ENCODE results near the gene VWC2L.

VWC2L gene

GRCh38 chr2:214367171-214367570 lies 43.7 kb upstream of the VWC2L start:
- no peaks in the 10 kb centered on the region for H3K9me2 ChIP-seq (replicated peaks; ENCODE audit: insufficient read depth, low read length)
- no peaks in the 10 kb centered on the region for H3K27me3 ChIP-seq (replicated peaks; ENCODE audit: insufficient read depth, low read length)
- no peak overlapping the region for H3K27ac ChIP-seq (ENCODE audit: low read length)
- no peak overlapping the region for H3K9ac ChIP-seq (ENCODE audit: low read length)
- peak; percentile 15 for DNase-seq
- TF ChIP-seq CTCF (IDR thresholded peaks at IDR 0.05; ENCODE audit: low read length) (no peak), EZH2 (optimal IDR thresholded peaks at IDR 0.05; ENCODE audit: low read depth, low read length) (no peak), EZH2phosphoT487 (IDR thresholded peaks at IDR 0.05; ENCODE audit: low read length) (no peak)
- no peaks in the 10 kb centered on the region for H3F3A ChIP-seq (ENCODE audit: insufficient read depth, low read length)
- no peaks in the 10 kb centered on the region for H4K20me1 ChIP-seq (ENCODE audit: insufficient read depth, low read length)
- no peaks in the 10 kb centered on the region for H3K36me3 ChIP-seq (replicated peaks; ENCODE audit: insufficient read depth, low read length)
- no peak overlapping the region for H2AFZ ChIP-seq (ENCODE audit: low read length)
- H3K79me2 ChIP-seq (ENCODE audit: low read length), result no peaks in the 10 kb centered on the region
- H3K4me1 ChIP-seq (ENCODE audit: low read length), result no peaks in the 10 kb centered on the region
- no peak overlapping the region for H3K4me2 ChIP-seq (ENCODE audit: low read depth, low read length)
- no peaks in the 10 kb centered on the region for H3K9me3 ChIP-seq (replicated peaks; ENCODE audit: insufficient read depth, low read length)
- H3K4me3 ChIP-seq (ENCODE audit: low read length), result no peak overlapping the region

DNA sequence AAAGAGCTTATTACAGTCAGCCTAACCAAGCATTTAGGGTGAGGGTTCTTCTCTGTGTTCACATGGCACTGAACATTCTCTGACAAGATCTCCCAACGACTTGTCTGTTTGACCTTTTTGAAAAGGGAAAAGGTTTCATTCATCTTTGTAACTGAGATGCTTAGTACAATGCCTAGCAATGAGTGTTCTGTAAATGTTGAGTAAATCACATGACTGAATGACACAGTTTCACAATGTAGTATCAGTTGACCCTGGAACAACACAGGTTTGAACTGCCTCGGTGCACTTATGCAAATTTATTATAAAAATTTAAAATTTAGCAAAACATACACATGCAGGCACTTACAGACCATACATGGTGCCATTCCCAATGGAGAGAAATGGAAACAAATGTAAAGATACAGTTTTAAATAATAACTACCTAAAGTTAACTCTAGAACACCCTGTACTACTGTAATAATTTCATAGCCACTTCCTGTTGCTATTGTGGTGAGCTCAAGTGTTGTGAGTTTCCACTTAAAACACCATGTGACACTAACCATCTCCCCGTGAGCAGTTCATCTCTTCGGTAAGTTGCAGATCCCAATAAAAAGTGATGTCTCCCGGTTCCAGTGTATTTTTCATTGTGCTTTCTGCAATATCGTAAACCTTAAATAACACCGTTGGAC lies 34.1 kb upstream of the VWC2L start:
- Histone ChIP-seq H3K4me3 (ENCODE audit: low read length) (no peak overlapping the region), H3K9me3 (replicated peaks; ENCODE audit: insufficient read depth, low read length) (no peaks in the 10 kb centered on the region), H4K20me1 (ENCODE audit: insufficient read depth, low read length) (no peaks in the 10 kb centered on the region), H3K27ac (ENCODE audit: low read length) (no peak overlapping the region), H3K9me2 (replicated peaks; ENCODE audit: insufficient read depth, low read length) (no peaks in the 10 kb centered on the region), H3F3A (ENCODE audit: insufficient read depth, low read length) (no peaks in the 10 kb centered on the region), H3K4me1 (ENCODE audit: low read length) (no peaks in the 10 kb centered on the region), H3K4me2 (ENCODE audit: low read depth, low read length) (no peak overlapping the region), H2AFZ (ENCODE audit: low read length) (no peak overlapping the region), H3K27me3 (replicated peaks; ENCODE audit: insufficient read depth, low read length) (no peaks in the 10 kb centered on the region), H3K9ac (ENCODE audit: low read length) (no peak overlapping the region), H3K79me2 (ENCODE audit: low read length) (no peaks in the 10 kb centered on the region), H3K36me3 (replicated peaks; ENCODE audit: insufficient read depth, low read length) (no peaks in the 10 kb centered on the region)
- TF ChIP-seq EZH2phosphoT487 (IDR thresholded peaks at IDR 0.05; ENCODE audit: low read length) (no peak), CTCF (IDR thresholded peaks at IDR 0.05; ENCODE audit: low read length) (no peak), EZH2 (optimal IDR thresholded peaks at IDR 0.05; ENCODE audit: low read depth, low read length) (no peak)
- peak; percentile 16 for DNase-seq

DNA sequence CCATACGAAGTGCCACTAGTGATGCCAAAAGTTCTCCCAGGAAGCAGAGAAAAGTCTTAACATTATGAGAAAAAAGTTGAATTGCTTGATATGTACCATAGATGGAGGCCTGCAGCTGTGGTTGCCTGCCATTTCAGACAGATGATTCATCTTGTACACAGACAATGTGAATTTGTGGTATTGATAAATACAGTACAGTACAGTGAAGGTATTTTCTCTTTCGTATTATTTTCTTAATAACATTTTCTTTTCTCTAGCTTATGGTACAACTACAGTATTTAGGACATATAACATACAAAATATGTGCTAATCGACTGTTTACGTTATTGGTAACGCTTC lies 33.6 kb upstream of the VWC2L start:
- Histone ChIP-seq H3K4me3 (ENCODE audit: low read length) (no peak overlapping the region), H3K27me3 (replicated peaks; ENCODE audit: insufficient read depth, low read length) (no peaks in the 10 kb centered on the region), H3K4me1 (ENCODE audit: low read length) (no peaks in the 10 kb centered on the region), H3F3A (ENCODE audit: insufficient read depth, low read length) (no peaks in the 10 kb centered on the region), H3K9ac (ENCODE audit: low read length) (no peak overlapping the region), H3K4me2 (ENCODE audit: low read depth, low read length) (no peak overlapping the region), H3K27ac (ENCODE audit: low read length) (no peak overlapping the region), H2AFZ (ENCODE audit: low read length) (no peak overlapping the region), H4K20me1 (ENCODE audit: insufficient read depth, low read length) (no peaks in the 10 kb centered on the region), H3K36me3 (replicated peaks; ENCODE audit: insufficient read depth, low read length) (no peaks in the 10 kb centered on the region), H3K9me2 (replicated peaks; ENCODE audit: insufficient read depth, low read length) (no peaks in the 10 kb centered on the region), H3K9me3 (replicated peaks; ENCODE audit: insufficient read depth, low read length) (no peaks in the 10 kb centered on the region), H3K79me2 (ENCODE audit: low read length) (no peaks in the 10 kb centered on the region)
- TF ChIP-seq EZH2phosphoT487 (IDR thresholded peaks at IDR 0.05; ENCODE audit: low read length) (no peak), EZH2 (optimal IDR thresholded peaks at IDR 0.05; ENCODE audit: low read depth, low read length) (no peak), CTCF (IDR thresholded peaks at IDR 0.05; ENCODE audit: low read length) (no peak)
- DNase-seq, result no peak
